Psoas muscle (tissue), 8 donors: ENCODE data around the gene AGRN. TPM values are rescaled to one million over a fixed set of nuclear protein-coding genes. Genes with fewer than 3 reads are reported as not detected.

Experiments used
- ATAC-seq, 4 donors: fragments of 200-7000 bp; cut with Tn5 transposase; one replicate each; pipeline ENCODE4 v1.9.1; 2020; ENCODE audit warnings: moderate library complexity in 3 of 4, mild to moderate bottlenecking in 2 of 4
- DNase-seq, 2 donors: peaks; one replicate each; pipeline ENCODE4 v3.0.0-alpha.2; 2020
- H3K27ac ChIP-seq: fragments of 200-600 bp; one replicate; pipeline ENCODE4 v1.8.0; 2022
- H3K27me3 ChIP-seq, 3 donors: fragments of 200-600 bp in 1 of 3; one replicate each; pipeline versions ENCODE4 v1.6.1 to v1.8.0; 2013 to 2022; ENCODE audit warnings: low read length in 2 of 3, mild to moderate bottlenecking in 2 of 3, moderate library complexity in 1 of 3; ENCODE audit not compliant: insufficient read depth in 3 of 3
- H3K36me3 ChIP-seq, 2 donors: fragments of 200-600 bp in 1 of 2; one replicate each; pipeline versions ENCODE4 v1.6.1 to v1.8.0; 2013 to 2022; ENCODE audit warnings: low read depth in 1 of 2, mild to moderate bottlenecking in 1 of 2, moderate library complexity in 1 of 2; ENCODE audit not compliant: insufficient read depth in 1 of 2
- H3K4me1 ChIP-seq: fragments of 200-600 bp; one replicate; pipeline ENCODE4 v1.8.0; 2022
- H3K4me3 ChIP-seq: fragments of 200-600 bp; one replicate; pipeline ENCODE4 v1.8.0; 2022; ENCODE audit warnings: mild to moderate bottlenecking
- H3K9me3 ChIP-seq: fragments of 200-600 bp; one replicate; pipeline ENCODE4 v1.8.0; 2022
- WGBS, 3 donors: extraction: QIAGEN DNeasy Blood & Tissue Kit; methylation state at CpG; one replicate each; pipeline versions ENCODE4 v1.1.6 to v1.1.7; 2013; 5-methylcytosine and 5-hydroxymethylcytosine counted together
- intact Hi-C, 2 donors: fragments of 100-400 bp; cut with DNase I; formaldehyde crosslinking; loops; one replicate each; pipeline versions ENCODE4 v1.11.0 to v1.14.2; 2022
- polyA plus RNA-seq, 3 donors: library from polyadenylated mRNA; stranded (reverse); fragments of 200-250 nt; gene quantifications; one replicate each; pipeline ENCODE4 v1.2.3, GENCODE V29; 2013
- total RNA-seq, 4 donors: library from RNA; stranded (reverse); fragmentation: NEBNext Ultra II Directional in 2 of 4; extraction: Animal tissue kit (Norgen Biotek cat#: 25700) in 2 of 4; gene quantifications; one replicate each; pipeline versions ENCODE4 v1.2.1 to v1.2.4, GENCODE V29; 2021 to 2023
- TF ChIP-seq, protein P1 (sequence below): fragments of 200-600 bp; IDR thresholded peaks from one replicate; pipeline ENCODE4 v1.8.0; 2022; ENCODE audit warnings: antibody characterized with exemption
- donor health status: healthy with polysubstance abuse.
- donor health status: DM: no; HTN: no; CAD: no; lungs with moderate emphysema.
- donor health status: Bipolar disorder and iron deficiency.
- donor health status: healthy.
- donor health status: DM: yes; HTN: yes; CAD: no.
- donor health status: DM: no; HTN: no; CAD: no.
- donor health status: DM: no; HTN: no; CAD: no.
- donor health status: DM: yes; HTN: yes; CAD: no.

The AGRN gene
- total and polyA plus RNA-seq, 7 donors: 1.3 to 5.4 (median 3.4) TPM

DNA sequence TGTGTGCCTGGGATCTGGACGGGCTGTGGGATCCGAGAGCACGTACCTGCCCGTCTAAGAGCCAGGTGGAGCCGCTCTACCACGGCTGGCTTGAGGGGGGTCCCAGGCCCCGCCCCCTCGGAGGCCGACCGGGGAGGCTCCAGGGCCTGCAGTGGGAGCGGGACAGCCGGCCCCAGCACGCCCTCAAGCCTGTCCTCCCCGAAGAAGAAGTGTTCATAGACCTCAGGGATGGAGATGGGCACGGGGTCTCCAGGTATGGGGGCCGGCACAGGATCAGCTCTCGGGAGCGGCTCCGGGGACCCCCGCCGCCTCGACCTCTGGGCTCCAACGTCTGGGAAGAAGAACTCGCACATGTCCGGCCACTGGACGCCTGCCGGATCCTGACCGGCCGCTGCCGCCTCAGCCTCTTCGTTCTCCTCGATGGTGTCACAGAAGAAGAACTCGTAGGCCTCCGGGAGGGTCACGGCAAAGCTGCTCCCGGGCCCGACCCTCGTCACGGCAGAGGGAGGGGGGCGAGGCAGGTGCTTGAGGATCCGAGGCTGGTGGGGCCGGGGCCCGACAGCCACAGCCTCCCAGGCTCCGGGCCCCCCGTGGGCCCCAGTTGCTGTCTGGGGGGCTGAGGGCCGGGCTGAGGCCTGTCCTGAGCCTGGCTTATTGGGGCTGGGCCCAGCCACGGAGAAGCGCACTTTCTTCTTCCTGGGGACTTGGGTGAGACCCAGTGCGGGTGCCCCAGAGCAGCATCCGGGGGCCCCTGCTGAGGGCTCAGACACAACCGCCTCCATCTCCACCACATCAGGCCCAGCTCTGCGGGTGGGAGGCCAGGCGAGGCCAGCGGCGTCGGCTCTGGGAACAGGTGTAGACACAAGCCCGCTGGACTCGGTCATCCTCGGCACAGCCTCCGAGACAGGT, 40.8 kb upstream of the AGRN start:
- WGBS, 3 donors: 45 to 63% (median 55%) methylated on average over 52 to 60 of the region's 60 CpGs
- peaks cover 40% of the 10 kb centered on the region for H3K4me1 ChIP-seq
- H3K9me3 ChIP-seq: no peaks in the 10 kb centered on the region
- H3K27me3 ChIP-seq: no peaks in the 10 kb centered on the region
- intact Hi-C loops: loop anchor here in 1 of 2 donors (5.0 kb wide), 1 partner anchor 77 kb away; no protein-coding TSS in a partner anchor
- H3K36me3 ChIP-seq: no peaks in the 10 kb centered on the region
- TF ChIP-seq, protein P1, sequence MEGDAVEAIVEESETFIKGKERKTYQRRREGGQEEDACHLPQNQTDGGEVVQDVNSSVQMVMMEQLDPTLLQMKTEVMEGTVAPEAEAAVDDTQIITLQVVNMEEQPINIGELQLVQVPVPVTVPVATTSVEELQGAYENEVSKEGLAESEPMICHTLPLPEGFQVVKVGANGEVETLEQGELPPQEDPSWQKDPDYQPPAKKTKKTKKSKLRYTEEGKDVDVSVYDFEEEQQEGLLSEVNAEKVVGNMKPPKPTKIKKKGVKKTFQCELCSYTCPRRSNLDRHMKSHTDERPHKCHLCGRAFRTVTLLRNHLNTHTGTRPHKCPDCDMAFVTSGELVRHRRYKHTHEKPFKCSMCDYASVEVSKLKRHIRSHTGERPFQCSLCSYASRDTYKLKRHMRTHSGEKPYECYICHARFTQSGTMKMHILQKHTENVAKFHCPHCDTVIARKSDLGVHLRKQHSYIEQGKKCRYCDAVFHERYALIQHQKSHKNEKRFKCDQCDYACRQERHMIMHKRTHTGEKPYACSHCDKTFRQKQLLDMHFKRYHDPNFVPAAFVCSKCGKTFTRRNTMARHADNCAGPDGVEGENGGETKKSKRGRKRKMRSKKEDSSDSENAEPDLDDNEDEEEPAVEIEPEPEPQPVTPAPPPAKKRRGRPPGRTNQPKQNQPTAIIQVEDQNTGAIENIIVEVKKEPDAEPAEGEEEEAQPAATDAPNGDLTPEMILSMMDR: no peak
- DNase-seq (no peak), ATAC-seq (peak in 1 of 4 donors; percentile 9)
- H3K27ac ChIP-seq: peak overlapping the region; percentile 93
- H3K4me3 ChIP-seq: peak overlapping the region; percentile 53

GRCh38 chr1:979744-980072, 40.2 kb upstream of the AGRN start:
- Histone ChIP-seq H3K27ac (peak overlapping the region; percentile 93), H3K4me1 (peaks cover 40% of the 10 kb centered on the region), H3K9me3 (no peaks in the 10 kb centered on the region), H3K36me3 (no peaks in the 10 kb centered on the region), H3K27me3 (no peaks in the 10 kb centered on the region), H3K4me3 (peak overlapping the region; percentile 53)
- peak in 1 of 2 donors; percentile 56 for DNase-seq
- TF ChIP-seq, protein P1: no peak
- no peak for ATAC-seq
- WGBS, 3 donors: 43 to 55% (median 45%) methylated on average over 9 of the region's 9 CpGs
- intact Hi-C loops: loop anchor here in 1 of 2 donors (5.0 kb wide), 2 partner anchors 77 to 313 kb away; no protein-coding TSS in a partner anchor

- WGBS, 3 donors: 31 to 42% (median 32%) methylated on average over 12 to 13 of the region's 13 CpGs
- no peaks in the 10 kb centered on the region for H3K9me3 ChIP-seq
- DNase-seq: peak; percentile 28 to 79
- peaks cover 40% of the 10 kb centered on the region for H3K4me1 ChIP-seq
- peak overlapping the region; percentile 93 for H3K27ac ChIP-seq
- peak; percentile 2 to 23 (median 12) for ATAC-seq
- H3K27me3 ChIP-seq: no peaks in the 10 kb centered on the region
- H3K36me3 ChIP-seq: no peaks in the 10 kb centered on the region
- intact Hi-C loops: loop anchor here in 1 of 2 donors (5.0 kb wide), 1 partner anchor 312 kb away; no protein-coding TSS in a partner anchor
- peak overlapping the region; percentile 53 for H3K4me3 ChIP-seq
- TF ChIP-seq, protein P1: no peak
Observed at GRCh38 chr1:980137-980571, 39.8 kb upstream of the AGRN start.

- Histone ChIP-seq H3K36me3 (no peaks in the 10 kb centered on the region), H3K27me3 (no peaks in the 10 kb centered on the region), H3K9me3 (no peaks in the 10 kb centered on the region), H3K4me1 (peaks cover 40% of the 10 kb centered on the region), H3K4me3 (peak overlapping the region; percentile 53), H3K27ac (peak overlapping the region; percentile 93)
- DNase-seq: peak; percentile 83 to 97
- intact Hi-C loops: loop anchor here in 1 of 2 donors (5.0 kb wide), 1 partner anchor 312 kb away; no protein-coding TSS in a partner anchor
- TF ChIP-seq, protein P1: no peak
- peak; percentile 73 to 80 (median 74) for ATAC-seq
- 23 to 25% (median 25%) methylated on average over 35 of the region's 35 CpGs for WGBS, 3 donors
Observed at GRCh38 chr1:980602-981395, 39.1 kb upstream of the AGRN start.
